Testis (tissue), 2 donors: ENCODE measurements around the gene PEX7.

Source experiments
- POLR2A ChIP-seq: fragments of 450-650 bp; IDR thresholded peaks from one replicate; pipeline ENCODE4 v1.6.1; 2017; ENCODE audit warnings: antibody characterized with exemption, mild to moderate bottlenecking, moderate library complexity
- TF ChIP-seq, protein P1 (sequence below), 3 experiments: fragments of 450-650 bp in 2 of 3; fragments of 200-600 bp in 1 of 3; sonication (generic) in 1 of 3; IDR thresholded peaks; one replicate each; pipeline ENCODE4 v1.5.1; 2016 to 2019; ENCODE audit warnings: antibody characterized with exemption in 3 of 3, mild to moderate bottlenecking in 2 of 3, moderate library complexity in 1 of 3

DNA sequence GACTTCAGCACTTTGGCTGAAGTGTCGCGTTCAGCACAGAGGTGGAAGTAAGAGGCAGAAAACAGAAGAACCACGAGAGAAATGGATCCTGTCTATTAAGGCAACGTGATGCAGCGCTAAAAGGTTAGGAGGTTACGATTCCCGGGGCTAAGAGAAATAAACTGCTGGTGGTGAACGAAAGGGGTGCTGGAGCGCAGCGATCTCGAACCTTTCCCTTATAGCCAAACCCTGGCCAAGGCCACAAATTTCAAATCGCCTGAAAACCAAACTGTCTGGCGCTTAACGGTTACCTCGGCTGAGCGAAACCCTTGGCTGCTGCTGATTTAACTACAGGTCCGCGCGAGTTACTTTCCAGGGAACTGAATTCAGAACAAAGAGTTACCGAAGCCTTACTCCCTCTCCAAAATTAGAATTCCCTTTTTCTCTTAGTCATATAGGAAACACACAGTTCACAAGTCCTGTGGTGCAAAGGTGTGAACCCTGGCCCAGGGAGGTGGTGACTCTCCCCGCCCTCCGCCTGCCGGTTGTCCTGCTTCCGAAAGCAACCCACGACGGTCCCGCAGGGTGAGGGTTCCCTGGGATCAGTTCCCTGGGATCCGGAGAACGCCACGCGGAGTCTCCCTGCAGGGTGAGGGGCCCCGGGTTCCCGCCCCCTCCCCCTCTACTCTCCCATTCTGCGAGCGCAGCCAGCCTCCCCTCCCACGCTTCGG lies 98.4 kb downstream of the PEX7 start:
- TF ChIP-seq, protein P1, sequence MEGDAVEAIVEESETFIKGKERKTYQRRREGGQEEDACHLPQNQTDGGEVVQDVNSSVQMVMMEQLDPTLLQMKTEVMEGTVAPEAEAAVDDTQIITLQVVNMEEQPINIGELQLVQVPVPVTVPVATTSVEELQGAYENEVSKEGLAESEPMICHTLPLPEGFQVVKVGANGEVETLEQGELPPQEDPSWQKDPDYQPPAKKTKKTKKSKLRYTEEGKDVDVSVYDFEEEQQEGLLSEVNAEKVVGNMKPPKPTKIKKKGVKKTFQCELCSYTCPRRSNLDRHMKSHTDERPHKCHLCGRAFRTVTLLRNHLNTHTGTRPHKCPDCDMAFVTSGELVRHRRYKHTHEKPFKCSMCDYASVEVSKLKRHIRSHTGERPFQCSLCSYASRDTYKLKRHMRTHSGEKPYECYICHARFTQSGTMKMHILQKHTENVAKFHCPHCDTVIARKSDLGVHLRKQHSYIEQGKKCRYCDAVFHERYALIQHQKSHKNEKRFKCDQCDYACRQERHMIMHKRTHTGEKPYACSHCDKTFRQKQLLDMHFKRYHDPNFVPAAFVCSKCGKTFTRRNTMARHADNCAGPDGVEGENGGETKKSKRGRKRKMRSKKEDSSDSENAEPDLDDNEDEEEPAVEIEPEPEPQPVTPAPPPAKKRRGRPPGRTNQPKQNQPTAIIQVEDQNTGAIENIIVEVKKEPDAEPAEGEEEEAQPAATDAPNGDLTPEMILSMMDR (IDR thresholded peaks at IDR 0.05) = no peak
- TF ChIP-seq POLR2A = no peak
